Measurements from ENCODE around the gene BTBD7. TPM values are rescaled to one million over a fixed set of nuclear protein-coding genes. Genes with fewer than 3 reads are reported as not detected.
A peak's percentile ranks its signal among the peaks of the same experiment; 100 is the strongest.

Gene BTBD7
- total and polyA plus RNA-seq, 8 donors, result 5.7 to 99.2 (median 25.6) TPM

GRCh38 chr14:93331002-93331727, 1.7 kb downstream of the BTBD7 start:
- WGBS, 5 donors, result 33 to 46% (median 37%) methylated on average over 17 of the region's 17 CpGs
- Histone ChIP-seq H3K9me3 (no peaks in the 10 kb centered on the region), H3K36me3 (no peaks in the 10 kb centered on the region), H3K27ac (peak overlapping the region; percentile 49 to 99 (median 97)), H3K27me3 (no peaks in the 10 kb centered on the region), H3K4me3 (peak overlapping the region; percentile 78 to 91 (median 90)), H3K4me1 (peaks cover 21 to 59% (median 43%) of the 10 kb centered on the region in 4 donors)
- intact Hi-C loops (cut with DNase I; ENCODE audit: low total_unique reads), result no loop called here
- TF ChIP-seq POLR2AphosphoS5 (IDR thresholded peaks at IDR 0.05) (peak in 1 of 3 donors; percentile 4), CTCF (IDR thresholded peaks at IDR 0.05) (no peak)
- peak in 1 of 2 donors; percentile 46 for DNase-seq

GRCh38 chr14:93330609-93331000, 2.2 kb downstream of the BTBD7 start:
- H3K36me3 ChIP-seq, result no peaks in the 10 kb centered on the region
- intact Hi-C loops (cut with DNase I; ENCODE audit: low total_unique reads), result no loop called here
- peak overlapping the region in 2 of 5 donors; percentile 97 to 98 for H3K27ac ChIP-seq
- peak overlapping the region in 1 of 4 donors; percentile 88 for H3K4me3 ChIP-seq
- WGBS, 5 donors, result 71 to 87% (median 83%) methylated on average over 2 of the region's 2 CpGs
- DNase-seq, result no peak
- H3K27me3 ChIP-seq, result no peaks in the 10 kb centered on the region
- TF ChIP-seq CTCF (IDR thresholded peaks at IDR 0.05) (no peak), POLR2A (IDR thresholded peaks at IDR 0.05) (no peak), POLR2AphosphoS5 (IDR thresholded peaks at IDR 0.05) (no peak), EP300 (IDR thresholded peaks at IDR 0.05) (no peak)
- H3K9me3 ChIP-seq, result no peaks in the 10 kb centered on the region
- H3K4me1 ChIP-seq, result peaks cover 21 to 59% (median 43%) of the 10 kb centered on the region in 4 donors

GRCh38 chr14:93329965-93330608, 2.7 kb downstream of the BTBD7 start:
- Histone ChIP-seq H3K9me3 (no peaks in the 10 kb centered on the region), H3K4me3 (peak overlapping the region in 1 of 4 donors; percentile 23), H3K4me1 (peaks cover 21 to 62% (median 45%) of the 10 kb centered on the region in 4 donors), H3K27ac (peak overlapping the region in 3 of 5 donors; percentile 8 to 98 (median 97)), H3K36me3 (no peaks in the 10 kb centered on the region), H3K27me3 (no peaks in the 10 kb centered on the region)
- peak in 1 of 2 donors; percentile 20 for DNase-seq
- WGBS, 5 donors, result 37 to 63% (median 39%) methylated on average over 5 of the region's 5 CpGs
- intact Hi-C loops (cut with DNase I; ENCODE audit: low total_unique reads), result no loop called here
- TF ChIP-seq EP300 (IDR thresholded peaks at IDR 0.05), result no peak
- TF ChIP-seq POLR2AphosphoS5 (IDR thresholded peaks at IDR 0.05), result no peak
- TF ChIP-seq CTCF (IDR thresholded peaks at IDR 0.05), result no peak
- TF ChIP-seq POLR2A (IDR thresholded peaks at IDR 0.05), result no peak

- Histone ChIP-seq H3K4me1 (peaks cover 21 to 57% (median 43%) of the 10 kb centered on the region in 4 donors), H3K27me3 (no peaks in the 10 kb centered on the region), H3K36me3 (no peaks in the 10 kb centered on the region), H3K9me3 (no peaks in the 10 kb centered on the region), H3K27ac (no peak overlapping the region), H3K4me3 (no peak overlapping the region)
- intact Hi-C loops (cut with DNase I; ENCODE audit: low total_unique reads), result no loop called here
- no peak for TF ChIP-seq POLR2A (IDR thresholded peaks at IDR 0.05)
- TF ChIP-seq EP300 (IDR thresholded peaks at IDR 0.05), result no peak
- no peak for TF ChIP-seq POLR2AphosphoS5 (IDR thresholded peaks at IDR 0.05)
- TF ChIP-seq CTCF (IDR thresholded peaks at IDR 0.05), result no peak
- DNase-seq, result no peak
- 94 to 98% (median 96%) methylated on average over 6 of the region's 6 CpGs for WGBS, 5 donors
These were observed 4.3 kb downstream of the BTBD7 start for GRCh38 chr14:93328546-93328945.

All from stomach (tissue), 9 donors.